ENCODE results near the gene SUMO2. TPM values are rescaled to one million over a fixed set of nuclear protein-coding genes. Genes with fewer than 3 reads are reported as not detected.

Gene SUMO2
- total RNA-seq, 2 experiments from 2014 or later, result 634 to 647 TPM

DNA sequence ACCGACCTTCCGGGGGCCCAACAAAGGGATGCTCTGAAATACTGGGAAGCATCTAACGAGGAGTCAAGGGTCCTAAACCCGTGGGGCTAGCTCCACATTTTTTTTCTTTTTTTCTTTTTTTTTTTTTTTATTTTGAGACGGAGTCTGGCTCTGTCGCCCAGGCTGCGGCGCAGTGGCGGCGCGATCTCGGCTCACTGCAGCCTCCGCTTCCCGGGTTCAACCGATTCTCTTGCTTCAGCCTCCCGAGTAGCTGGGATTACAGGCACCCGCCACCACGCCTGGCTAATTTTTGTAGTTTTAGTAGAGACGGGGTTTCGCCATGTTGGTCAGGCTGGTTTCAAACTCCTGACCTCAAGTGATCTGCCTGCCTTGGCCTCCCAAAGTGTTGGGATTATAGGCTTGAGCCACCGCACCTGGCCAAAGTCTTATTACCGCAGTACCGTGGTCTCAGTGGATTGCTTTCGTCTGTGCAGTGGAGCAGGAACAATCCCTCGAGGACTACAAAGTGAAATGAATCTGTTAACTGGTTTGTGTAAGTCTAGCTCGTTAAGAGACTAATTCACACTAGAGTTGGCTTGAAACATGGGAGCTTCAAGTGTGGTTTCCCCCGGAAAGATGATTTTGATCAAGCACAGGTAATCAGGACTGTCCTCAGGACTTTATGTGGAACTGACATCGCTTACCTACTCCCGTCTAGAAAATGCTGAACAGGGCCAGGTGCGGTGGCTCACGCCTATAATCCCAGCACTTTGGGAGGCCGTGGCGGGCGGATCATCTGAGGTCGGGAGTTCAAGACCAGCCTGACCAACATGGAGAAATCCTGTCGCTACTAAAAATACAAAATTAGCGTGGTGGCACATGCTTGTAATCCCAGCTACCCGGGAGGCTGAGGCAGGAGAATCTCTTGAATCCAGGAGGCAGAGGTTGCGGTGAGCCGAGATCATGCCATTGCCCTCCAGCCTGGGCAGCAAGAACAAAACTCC, 50.5 kb downstream of the SUMO2 start:
- ChIA-PET CTCF (interaction anchor here (0.6 to 3.1 kb wide), 14 partner anchors 9 to 203 kb away, joined by 3 to 31 read pairs (median 4); partner anchors contain the start of genes ARMC7 and NUP85), POLR2A (interaction anchor here (0.5 to 2.3 kb wide), 8 partner anchors 10 to 631 kb away, joined by 3 to 15 read pairs (median 3); partner anchors contain the start of genes GGA3 and SLC25A19)

DNA sequence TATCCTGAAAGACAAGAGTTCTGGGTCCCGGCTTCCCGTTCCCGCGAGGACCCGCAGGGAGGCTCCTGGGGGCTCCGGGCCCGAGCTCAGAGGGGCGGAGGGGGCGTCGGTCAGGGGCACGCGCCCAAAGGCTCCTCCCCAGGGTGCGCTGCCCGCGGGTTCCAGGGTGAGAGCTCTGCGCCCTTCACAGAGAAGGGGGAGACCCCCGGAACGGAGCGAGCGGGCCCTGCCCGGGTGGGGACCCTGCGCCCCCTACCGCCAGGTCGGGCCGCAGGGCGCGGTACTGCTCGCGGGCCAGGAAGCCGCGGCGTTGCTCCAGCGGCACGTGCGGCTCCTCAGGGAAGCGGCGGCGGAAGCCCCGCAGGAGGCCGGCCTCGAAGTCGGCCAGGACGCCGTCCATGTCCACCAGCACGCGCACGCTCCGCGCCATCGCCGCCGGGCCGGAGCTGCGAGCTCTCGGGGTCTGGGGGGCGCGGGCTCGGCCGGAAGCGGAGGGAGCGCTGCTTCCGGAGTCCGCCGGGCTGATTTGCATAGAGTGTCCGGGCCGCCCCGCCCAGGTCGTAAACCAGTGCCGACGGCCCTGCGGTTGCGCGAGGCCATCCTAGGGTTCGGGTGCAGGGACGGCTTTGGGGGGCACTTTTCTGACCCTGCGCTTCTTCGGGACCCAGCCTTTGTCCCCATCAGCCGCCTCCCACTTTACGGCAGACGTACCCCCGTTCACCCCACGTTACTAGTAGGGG, 51.3 kb downstream of the SUMO2 start, which contains the start of gene NT5C:
Gene NT5C, minus strand, starts transcription at position 465 of the 740 bp plus-strand sequence. Its CDS starts 35 bp downstream, at position 430.
- POLR2A ChIA-PET, result interaction anchor here (0.5 to 2.3 kb wide), 10 partner anchors 9 to 158 kb away, joined by 3 to 15 read pairs (median 3); partner anchors contain the start of genes GGA3 and SLC25A19
- CTCF ChIA-PET, result interaction anchor here (0.6 to 3.1 kb wide), 23 partner anchors 10 to 203 kb away, joined by 3 to 31 read pairs (median 4); partner anchors contain the start of genes ARMC7, CDR2L, MIF4GD and NUP85

DNA sequence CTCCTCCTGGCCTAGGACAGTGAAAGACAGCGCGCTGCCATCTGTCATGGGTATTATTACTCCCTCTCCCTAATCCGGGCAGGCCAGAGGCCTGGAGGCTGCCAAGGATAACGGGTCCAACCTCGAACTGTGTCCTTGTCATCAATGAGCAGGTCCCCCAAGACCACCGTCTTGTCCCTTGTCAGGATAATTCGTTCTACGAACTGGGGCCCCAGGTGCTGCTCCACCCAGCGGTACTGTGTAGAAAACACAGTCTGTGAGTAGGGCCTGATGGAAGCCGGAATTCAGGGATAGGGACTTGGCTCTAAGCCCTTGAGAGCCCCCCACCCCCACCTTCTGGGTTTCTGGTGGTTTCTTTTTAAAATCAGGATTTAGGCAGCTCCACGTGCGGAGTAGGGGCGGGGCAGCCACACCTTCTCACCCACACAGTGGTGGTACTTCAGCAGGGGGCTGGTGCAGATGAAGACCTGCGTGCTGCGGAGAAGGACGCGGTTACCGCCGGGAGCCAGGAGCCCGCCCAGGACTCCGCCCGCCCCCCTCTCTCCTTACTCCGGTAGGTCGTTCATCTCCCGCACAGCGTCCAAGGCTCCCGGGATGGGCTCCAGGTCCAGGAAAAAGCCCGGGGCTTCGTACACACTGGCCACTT, 52.0 kb downstream of the SUMO2 start:
- ChIA-PET CTCF (interaction anchor here (0.8 to 3.1 kb wide), 16 partner anchors 10 to 169 kb away, joined by 3 to 31 read pairs (median 4); partner anchors contain the start of genes CDR2L, MIF4GD and SLC25A19), POLR2A (interaction anchor here (0.6 to 2.3 kb wide), 7 partner anchors 17 to 158 kb away, joined by 3 to 15 read pairs (median 3); partner anchors contain the start of gene SLC25A19)

DNA sequence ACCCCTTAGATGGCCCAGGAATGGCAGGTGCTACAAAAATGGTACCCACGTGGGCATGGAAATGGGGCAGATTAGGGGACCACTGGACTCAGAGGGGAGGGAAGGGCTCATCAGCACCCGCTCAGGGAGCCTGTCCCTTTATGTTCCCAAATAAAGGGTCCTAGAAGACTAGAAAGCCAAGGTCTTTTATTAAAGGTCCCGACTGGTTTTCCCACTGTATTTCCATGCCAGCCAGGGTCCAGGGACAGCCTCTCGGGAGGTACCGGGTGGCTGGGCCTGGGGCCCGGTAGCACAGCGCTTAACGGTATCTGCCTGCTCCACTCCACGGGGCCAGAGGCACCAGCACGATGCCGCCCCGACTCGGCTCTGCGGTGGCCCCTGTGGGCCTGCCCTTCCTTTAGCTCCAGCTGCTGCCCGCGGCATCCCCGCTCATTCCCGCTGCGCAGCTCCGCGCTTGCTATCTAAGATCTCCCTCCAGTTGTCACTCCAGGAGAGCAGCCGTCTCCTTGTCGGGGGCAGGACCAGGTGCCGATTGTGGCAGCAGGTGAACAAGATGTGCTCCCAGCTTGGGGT, 52.6 kb downstream of the SUMO2 start:
- POLR2A ChIA-PET, result interaction anchor here (1.4 to 2.3 kb wide), 2 partner anchors 16 to 26 kb away, joined by 8 to 15 read pairs; no protein-coding TSS in a partner anchor

DNA sequence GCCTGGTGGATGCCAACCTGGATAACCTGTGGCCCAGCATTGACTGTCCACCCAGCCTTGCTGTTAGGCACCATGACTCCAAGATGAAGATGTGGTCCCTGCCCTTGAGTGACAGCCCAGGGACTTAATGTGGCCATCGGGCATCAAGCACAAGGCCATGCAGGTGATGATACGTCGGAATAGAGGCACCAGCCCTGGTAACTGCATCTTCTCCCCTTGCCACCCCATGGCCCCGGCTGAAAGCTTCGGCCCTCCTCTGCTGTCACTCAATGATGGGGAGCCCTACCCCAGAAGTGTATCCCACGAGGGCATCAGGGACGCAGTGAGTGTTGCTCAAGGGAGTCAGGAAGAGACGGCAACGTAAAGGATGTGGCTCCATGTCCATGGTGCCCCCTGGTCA, 53.2 kb downstream of the SUMO2 start:
- POLR2A ChIA-PET, result interaction anchor here (2.3 kb wide), 1 partner anchor 16 kb away, joined by 15 read pairs; no protein-coding TSS in a partner anchor
- CTCF ChIA-PET, result interaction anchor here (0.5 to 3.1 kb wide), 5 partner anchors 15 to 79 kb away, joined by 3 to 31 read pairs (median 7); no protein-coding TSS in a partner anchor

More for the DNA sequence above, 52.6 kb downstream of the SUMO2 start:
- CTCF ChIA-PET, result interaction anchor here (0.5 to 3.1 kb wide), 13 partner anchors 9 to 169 kb away, joined by 3 to 31 read pairs (median 4); partner anchors contain the start of genes CDR2L and MIF4GD

DNA sequence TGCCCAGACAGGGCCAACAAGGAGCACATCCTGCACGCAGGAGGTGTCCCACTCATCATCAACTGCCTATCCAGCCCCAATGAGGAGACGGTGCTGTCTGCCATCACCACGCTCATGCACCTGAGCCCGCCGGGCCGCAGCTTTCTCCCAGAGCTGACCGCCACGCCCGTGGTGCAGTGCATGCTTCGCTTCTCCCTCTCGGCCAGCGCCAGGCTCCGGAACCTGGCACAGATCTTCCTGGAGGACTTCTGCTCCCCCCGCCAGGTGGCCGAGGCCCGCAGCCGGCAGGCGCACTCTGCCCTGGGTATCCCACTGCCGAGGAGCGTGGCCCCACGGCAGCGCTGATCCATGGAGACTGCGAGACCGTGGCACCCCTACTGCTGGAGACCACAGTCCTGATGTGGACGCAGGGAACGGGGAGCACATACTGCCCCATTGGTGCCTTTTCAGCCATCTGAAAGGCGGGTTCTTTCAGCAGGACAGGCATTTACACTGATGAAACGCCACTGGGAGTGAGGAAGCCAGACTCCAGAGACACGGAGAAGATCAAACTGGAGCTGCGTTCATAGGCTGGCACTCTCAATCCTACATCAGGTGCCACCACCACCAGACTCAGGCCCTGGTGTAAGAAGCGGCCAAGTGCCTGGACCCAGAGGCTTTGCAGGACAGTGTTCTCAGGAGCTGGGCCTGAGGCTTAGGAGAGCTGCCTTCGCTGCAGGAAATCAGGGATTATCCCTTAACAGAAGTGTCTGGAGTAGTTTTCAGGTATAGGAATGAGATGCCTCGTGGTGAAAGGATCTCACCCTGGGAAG, 53.9 kb downstream of the SUMO2 start:
- ChIA-PET CTCF (interaction anchor here (1.0 to 3.1 kb wide), 2 partner anchors 15 to 16 kb away, joined by 7 read pairs; no protein-coding TSS in a partner anchor), POLR2A (interaction anchor here (1.1 kb wide), 1 partner anchor 103 kb away, joined by 4 read pairs; no protein-coding TSS in a partner anchor)

DNA sequence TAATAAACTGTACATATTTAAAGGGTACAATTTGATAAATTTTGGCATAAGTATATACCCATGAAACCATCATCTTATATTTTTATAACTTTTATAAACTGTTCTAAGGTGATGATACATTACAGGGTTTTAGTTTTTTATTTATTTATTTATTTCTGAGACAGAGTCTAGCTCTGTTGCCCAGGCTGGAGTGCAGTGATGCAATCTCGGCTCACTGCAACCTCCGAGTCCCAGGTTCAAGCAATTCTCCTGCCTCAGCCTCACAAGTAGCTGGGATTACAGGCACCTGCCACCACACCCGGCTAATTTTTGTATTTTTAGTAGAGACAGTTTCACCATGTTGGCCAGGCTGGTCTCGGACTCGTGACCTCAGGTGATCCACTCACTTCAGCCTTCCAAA, 54.8 kb downstream of the SUMO2 start:
- ChIA-PET CTCF (interaction anchor here (6.8 kb wide), 1 partner anchor 15 kb away, joined by 43 read pairs; no protein-coding TSS in a partner anchor), POLR2A (interaction anchor here (0.6 to 1.1 kb wide), 2 partner anchors 27 to 104 kb away, joined by 4 to 5 read pairs; no protein-coding TSS in a partner anchor)

DNA sequence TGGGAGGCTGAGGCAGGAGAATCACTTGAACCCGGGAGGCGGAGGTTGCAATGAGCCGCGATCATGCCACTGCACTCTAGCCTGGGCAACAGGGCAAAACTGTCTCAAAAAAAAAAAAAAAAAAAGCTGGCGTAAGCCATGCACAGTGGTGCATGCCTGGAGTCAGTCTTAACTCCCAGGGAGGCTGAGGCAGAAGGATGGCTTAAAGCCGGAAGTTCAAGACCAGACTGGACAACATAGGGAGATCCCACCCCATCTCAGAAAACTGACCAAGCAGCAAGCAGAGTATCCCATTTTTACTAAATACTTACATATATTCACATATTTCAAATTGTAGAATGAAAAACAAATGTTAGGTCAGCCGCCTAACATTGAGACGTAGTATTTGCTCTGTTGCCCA, 55.8 kb downstream of the SUMO2 start:
- POLR2A ChIA-PET, result interaction anchor here (0.6 to 0.9 kb wide), 2 partner anchors 285 to 329 kb away, joined by 4 to 10 read pairs; no protein-coding TSS in a partner anchor
- CTCF ChIA-PET, result interaction anchor here (6.8 kb wide), 1 partner anchor 14 kb away, joined by 43 read pairs; no protein-coding TSS in a partner anchor

DNA sequence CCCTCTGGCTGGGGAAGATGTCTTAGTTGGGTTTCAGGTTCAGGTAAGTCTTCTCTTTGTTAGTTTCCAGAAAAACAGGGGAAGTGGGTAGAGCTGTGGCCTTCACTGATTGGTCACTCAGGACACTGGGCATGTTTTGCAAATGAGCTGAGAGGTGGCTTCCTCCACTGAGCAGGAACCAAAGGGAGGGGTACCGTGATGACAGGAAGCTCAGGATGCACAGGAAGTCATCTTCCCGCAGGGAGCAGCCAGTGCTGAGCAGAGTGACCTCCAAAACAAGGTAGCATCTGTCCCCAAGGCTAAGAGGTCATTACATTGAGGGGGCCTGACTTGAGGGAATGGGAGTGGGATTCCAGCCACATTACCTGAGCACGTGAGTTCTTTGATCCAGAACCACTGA, 56.8 kb downstream of the SUMO2 start:
- CTCF ChIA-PET, result interaction anchor here (6.8 kb wide), 1 partner anchor 13 kb away, joined by 43 read pairs; no protein-coding TSS in a partner anchor
- POLR2A ChIA-PET, result no interaction called here

DNA sequence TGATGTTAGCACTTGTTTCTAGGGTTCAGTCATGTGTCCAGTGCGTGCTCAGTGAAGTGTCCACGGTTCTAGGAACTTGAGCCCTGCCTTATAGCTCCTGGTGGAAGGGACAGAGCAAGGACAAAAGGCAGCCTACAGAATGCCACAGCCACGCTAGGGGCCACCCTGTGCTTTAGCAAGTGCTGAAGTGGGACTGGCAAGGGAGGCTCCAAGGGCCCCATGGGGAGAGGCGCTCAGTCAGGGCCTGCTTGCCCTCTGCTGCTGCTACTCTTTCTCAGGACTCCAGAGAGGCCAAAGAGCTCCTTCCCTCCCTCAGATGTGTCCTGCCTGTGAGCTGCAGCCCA, 58.0 kb downstream of the SUMO2 start:
- POLR2A ChIA-PET, result interaction anchor here (0.9 to 1.1 kb wide), 2 partner anchors 11 to 30 kb away, joined by 4 read pairs; partner anchors contain the start of gene JPT1
- CTCF ChIA-PET, result interaction anchor here (0.5 to 6.8 kb wide), 3 partner anchors 11 to 146 kb away, joined by 3 to 43 read pairs (median 4); partner anchors contain the start of gene MIF4GD

DNA sequence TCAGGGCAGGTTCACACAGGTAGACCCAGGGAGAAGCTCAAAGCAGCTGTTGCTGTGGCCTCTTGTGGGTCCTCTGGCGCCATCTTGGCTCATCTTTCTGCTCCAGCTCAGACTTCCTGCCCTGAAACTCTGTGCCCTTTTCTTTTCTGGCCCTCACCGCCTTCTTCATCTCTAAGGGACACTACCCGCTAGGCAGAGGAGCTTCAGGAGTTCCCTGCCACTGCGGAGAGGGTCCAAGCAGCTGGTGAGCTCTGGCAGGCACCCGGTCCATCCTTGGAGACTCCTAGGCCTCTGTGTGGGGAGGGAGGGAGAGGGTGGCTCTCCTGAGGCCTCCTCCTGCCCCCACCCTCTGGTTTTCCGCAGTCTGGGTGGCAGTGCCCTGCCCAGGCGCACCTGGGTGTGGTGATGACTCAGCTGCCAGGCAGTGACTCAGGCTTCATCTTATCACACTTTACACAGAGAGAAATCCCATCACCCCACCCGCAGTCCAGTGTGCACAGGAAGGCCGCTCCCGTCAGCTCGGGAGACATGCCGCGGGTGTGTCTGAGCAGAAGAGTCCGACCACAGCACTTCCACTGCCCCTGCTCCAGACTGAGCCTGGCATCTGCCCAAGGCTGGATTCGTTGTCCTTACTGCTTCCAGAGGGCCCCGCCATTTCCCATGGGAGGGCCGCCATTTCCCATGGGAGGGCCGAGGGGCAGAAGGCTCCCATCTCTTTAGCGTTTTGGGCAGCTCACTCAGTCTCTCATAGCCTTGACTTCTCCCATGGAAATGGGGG, 58.5 kb downstream of the SUMO2 start:
- CTCF ChIA-PET, result interaction anchor here (0.5 to 6.8 kb wide), 3 partner anchors 11 to 146 kb away, joined by 3 to 43 read pairs (median 4); partner anchors contain the start of gene MIF4GD

DNA sequence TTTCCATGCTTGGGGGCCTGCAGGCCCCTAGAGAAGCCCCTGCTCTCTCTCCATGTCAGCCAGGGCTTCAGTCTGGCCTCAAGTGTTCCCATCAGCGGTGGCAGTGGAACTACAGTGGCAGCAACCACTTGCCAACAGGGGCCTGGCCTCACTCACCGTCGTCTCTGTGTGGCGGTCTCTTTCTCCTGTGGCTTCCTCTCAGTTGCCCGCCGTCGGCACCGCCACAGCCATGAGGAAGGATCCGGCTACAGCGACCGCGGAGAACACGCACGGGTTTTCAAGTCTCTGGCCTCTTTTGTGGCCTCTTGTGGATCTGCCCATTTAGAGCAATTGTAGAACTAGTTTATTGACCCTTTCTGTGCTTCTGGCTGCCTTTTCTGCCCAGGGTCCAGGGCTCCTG, 64.5 kb downstream of the SUMO2 start:
- ChIA-PET POLR2A (no interaction called here), CTCF (interaction anchor here (1.8 kb wide), 1 partner anchor 13 kb away, joined by 9 read pairs; the partner anchor contains the start of gene NT5C)

More for the DNA sequence above, 58.5 kb downstream of the SUMO2 start:
- POLR2A ChIA-PET, result interaction anchor here (0.9 to 1.1 kb wide), 2 partner anchors 10 to 30 kb away, joined by 4 read pairs; partner anchors contain the start of gene JPT1

DNA sequence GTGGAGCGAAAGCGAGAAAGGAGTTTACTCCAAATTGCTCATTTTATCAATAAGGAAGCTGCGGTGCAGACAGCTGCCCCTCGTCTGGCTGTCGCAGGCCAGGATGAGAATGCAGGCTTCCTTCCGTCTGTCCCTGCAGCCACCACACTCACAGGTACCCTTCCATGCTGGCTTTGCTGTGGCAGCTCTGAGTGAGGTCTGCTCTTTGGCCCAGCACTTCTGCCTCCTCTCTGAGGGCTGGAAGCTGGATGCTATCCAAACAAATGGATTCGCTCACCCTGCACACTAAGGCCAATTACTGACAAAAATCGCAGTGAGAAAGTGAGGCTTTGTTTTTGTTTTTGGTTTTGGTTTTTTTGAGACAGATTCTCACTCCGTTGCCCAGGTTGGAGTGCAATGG, 66.0 kb downstream of the SUMO2 start:
- POLR2A ChIA-PET, result no interaction called here
- CTCF ChIA-PET, result interaction anchor here (1.0 to 1.8 kb wide), 2 partner anchors 15 to 55 kb away, joined by 4 to 9 read pairs; partner anchors contain the start of gene NT5C

Measured in activated CD8-positive, alpha-beta memory T cell treated with anti-CD3 and anti-CD28 coated beads for 36 hours (primary cell).